K562 (cell line): ENCODE results near the gene TBC1D7. TPM values are rescaled to one million over a fixed set of nuclear protein-coding genes. Genes with fewer than 3 reads are reported as not detected.
A peak's percentile ranks its signal among the peaks of the same experiment; 100 is the strongest.

Experiments
- ATF7 ChIP-seq: fragments of 450-650 bp; IDR thresholded peaks from 2 replicates; pipeline ENCODE4 v1.7.1; 2014; ENCODE audit warnings: mild to moderate bottlenecking, moderate library complexity
- CREM ChIP-seq: IDR thresholded peaks from 2 replicates; pipeline ENCODE4 v1.6.1; 2014; ENCODE audit warnings: antibody characterized with exemption, low read depth
- ESRRB ChIP-seq: fragments of 250-450 bp; sonication (Bioruptor Pico); IDR thresholded peaks from 2 replicates; pipeline ENCODE4 v1.5.0; 2020; ENCODE audit warnings: mild to moderate bottlenecking, moderate library complexity, borderline replicate concordance
- FOXK1 ChIP-seq: sonication (generic); formaldehyde crosslinking; IDR thresholded peaks from 2 replicates; pipeline ENCODE4 v1.8.0; 2022; ENCODE audit warnings: missing genetic modification reagents, mild to moderate bottlenecking, borderline replicate concordance
- FOXP1 ChIP-seq: sonication (generic); formaldehyde crosslinking; IDR thresholded peaks from 2 replicates; pipeline ENCODE4 v1.8.0; 2022; ENCODE audit warnings: mild to moderate bottlenecking, missing genetic modification reagents
- KDM4B ChIP-seq, 2 experiments: fragments of 450-650 bp in 1 of 2; sonication (generic) in 1 of 2; IDR thresholded peaks; 2 replicates each; pipeline ENCODE4 v1.6.1; 2016 to 2017; ENCODE audit warnings: borderline replicate concordance in 2 of 2, antibody characterized with exemption in 1 of 2, low read depth in 1 of 2, mild to moderate bottlenecking in 1 of 2
- NEUROD1 ChIP-seq: fragments of 150-350 bp; IDR thresholded peaks from 2 replicates; pipeline ENCODE4 v1.6.1; 2014; ENCODE audit warnings: borderline replicate concordance, low read length, low read depth; ENCODE audit not compliant: partially characterized antibody
- NR4A1 ChIP-seq, 2 experiments: fragments of 250-450 bp in 1 of 2; fragments of 450-650 bp in 1 of 2; sonication (Bioruptor Pico) in 1 of 2; IDR thresholded peaks; 2 replicates each; pipeline versions ENCODE4 v1.4.0 to v1.6.1; 2016 to 2020; ENCODE audit warnings: mild to moderate bottlenecking in 2 of 2, missing compliant biosample characterization in 1 of 2, missing genetic modification characterization in 1 of 2, moderate library complexity in 1 of 2
- PTBP1 ChIP-seq: fragments of 200-400 bp; formaldehyde crosslinking; IDR thresholded peaks from 2 replicates; pipeline ENCODE4 v1.6.1; 2017; ENCODE audit warnings: low read depth, low read length
- RAD21 ChIP-seq, 2 experiments: fragments of 250-450 bp in 1 of 2; fragments of 450-650 bp in 1 of 2; sonication (Bioruptor Pico) in 1 of 2; formaldehyde crosslinking in 1 of 2; IDR thresholded peaks in 1 of 2; conservative IDR thresholded peaks in 1 of 2; 2 replicates each; pipeline versions ENCODE4 v1.4.0 to v1.8.0; 2020 to 2022; ENCODE audit warnings: mild to moderate bottlenecking in 2 of 2, moderate library complexity in 1 of 2
- RBM17 ChIP-seq: fragments of 200-400 bp; formaldehyde crosslinking; IDR thresholded peaks from 2 replicates; pipeline ENCODE4 v1.6.1; 2017; ENCODE audit warnings: low read depth, mild to moderate bottlenecking, low read length, borderline replicate concordance
- SAP30 ChIP-seq: fragments of 200-600 bp; sonication (generic); IDR thresholded peaks from 2 replicates; pipeline ENCODE4 v1.6.1; 2012; ENCODE audit warnings: borderline replicate concordance, low read depth, mild to moderate bottlenecking, moderate library complexity, low read length, control low read depth, inconsistent platforms; ENCODE audit not compliant: insufficient read depth, poor library complexity, severe bottlenecking
- SP1 ChIP-seq: sonication (generic); formaldehyde crosslinking; IDR thresholded peaks from 2 replicates; pipeline ENCODE4 v1.8.1; 2022; ENCODE audit warnings: mild to moderate bottlenecking, missing genetic modification reagents
- TAF9B ChIP-seq: fragments of 450-650 bp; IDR thresholded peaks from 2 replicates; pipeline ENCODE4 v1.6.1; 2018; ENCODE audit warnings: mild to moderate bottlenecking; ENCODE audit not compliant: partially characterized antibody
- TARDBP ChIP-seq: fragments of 450-650 bp; IDR thresholded peaks from 2 replicates; pipeline ENCODE4 v1.6.1; 2016
- ZBTB1 ChIP-seq: sonication (generic); formaldehyde crosslinking; IDR thresholded peaks from 2 replicates; pipeline ENCODE4 v1.8.1; 2023; ENCODE audit warnings: missing genetic modification reagents, low read depth, mild to moderate bottlenecking, borderline replicate concordance
- ZNF408 ChIP-seq: fragments of 250-450 bp; sonication (Bioruptor Pico); IDR thresholded peaks from 2 replicates; pipeline ENCODE4 v1.4.0; 2020; ENCODE audit warnings: low read depth, mild to moderate bottlenecking, moderate library complexity
- ZNF445 ChIP-seq: fragments of 250-450 bp; sonication (Bioruptor Pico); IDR thresholded peaks from 2 replicates; pipeline ENCODE4 v1.4.0; 2020; ENCODE audit warnings: low read depth, mild to moderate bottlenecking, moderate library complexity
- polyA plus RNA-seq, 8 experiments: library from polyadenylated mRNA; depleted of rRNA in 4 of 8; stranded (reverse) in 5 of 8; unstranded in 3 of 8; fragments of >200 nt; fragmentation: Nextera tagmentation in 2 of 8; fragmentation: Illumina TruSeq in 1 of 8; extraction: Ambion mirVana in 2 of 8; extraction: Trizol in 1 of 8; gene quantifications; 2 replicates each; pipeline versions ENCODE4 v1.2.1 to v1.2.3, GENCODE V29; 2011 to 2014; ENCODE audit warnings: inconsistent platforms in 1 of 8, missing spikeins in 1 of 8
- total RNA-seq, 7 experiments: library from RNA; depleted of rRNA in 6 of 7; stranded (reverse); fragments of >200 nt in 6 of 7; fragmentation: Illumina TruSeq in 2 of 7; extraction: Trizol in 2 of 7; gene quantifications; 2 replicates each; pipeline versions ENCODE4 v1.2.1 to v1.2.3, GENCODE V29; 2011 to 2021; ENCODE audit warnings: low replicate concordance in 1 of 7
- TF ChIP-seq, protein P1 (sequence below), 2 experiments: fragments of 450-650 bp; IDR thresholded peaks; 2 replicates each; pipeline ENCODE4 v1.6.1; 2016
- TF ChIP-seq, protein P2 (sequence below), 2 experiments: fragments of 450-650 bp in 1 of 2; IDR thresholded peaks; 2 replicates each; pipeline ENCODE4 v1.6.1; 2011 to 2017; ENCODE audit warnings: low read depth in 2 of 2, antibody characterized with exemption in 1 of 2, borderline replicate concordance in 1 of 2, low read length in 1 of 2, mild to moderate bottlenecking in 1 of 2, mixed read lengths in 1 of 2; ENCODE audit not compliant: control insufficient read depth in 1 of 2
- TF ChIP-seq, protein P3 (sequence below): fragments of 450-650 bp; IDR thresholded peaks from 2 replicates; pipeline ENCODE4 v1.6.1; 2014; ENCODE audit warnings: low read depth, mild to moderate bottlenecking, moderate library complexity, borderline replicate concordance

TBC1D7 gene
- total and polyA plus RNA-seq, 9 of the 15 experiments (the other 6 are each of a cell fraction or from before 2014, with no cell fraction given) = 49.4 to 107 (median 61.1) TPM

DNA sequence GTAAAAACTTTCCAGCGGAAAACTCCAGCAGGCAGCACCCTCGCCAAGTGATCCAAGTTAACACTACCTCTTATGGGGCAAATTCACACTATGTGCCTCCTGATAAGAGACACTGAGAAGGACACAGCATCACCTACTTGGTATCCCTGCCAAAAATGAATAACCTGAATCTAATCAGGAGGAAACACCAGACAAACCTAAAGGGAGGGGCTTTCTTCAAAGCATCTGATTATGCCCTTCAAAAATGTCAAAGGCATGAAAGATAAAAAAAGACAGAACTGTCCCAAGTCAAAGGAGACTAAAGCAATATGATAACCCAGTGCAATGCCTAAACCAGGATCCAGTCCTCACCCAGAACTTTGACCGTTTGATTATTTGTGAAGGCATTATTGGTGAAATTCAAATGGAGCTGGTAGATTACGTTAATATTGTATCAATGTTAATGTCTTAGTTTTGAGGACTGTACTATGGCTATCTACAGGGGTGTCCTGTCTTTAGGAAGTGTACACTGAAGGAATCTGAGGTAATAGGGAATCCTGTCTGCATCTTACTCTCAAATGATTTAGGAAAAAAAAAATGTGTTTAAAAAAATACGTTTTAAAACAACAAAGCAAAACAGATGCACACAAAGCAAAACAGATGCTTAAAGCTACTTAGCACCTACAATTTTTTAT, 8.3 kb downstream of the TBC1D7 start (continued):
- TF ChIP-seq ZNF445 (CRISPR knock-in tag) = no peak
- TF ChIP-seq FOXK1 (CRISPR knock-in tag) = no peak
- TF ChIP-seq NEUROD1 = no peak
- no peak for TF ChIP-seq RBM17
- TF ChIP-seq, protein P1, sequence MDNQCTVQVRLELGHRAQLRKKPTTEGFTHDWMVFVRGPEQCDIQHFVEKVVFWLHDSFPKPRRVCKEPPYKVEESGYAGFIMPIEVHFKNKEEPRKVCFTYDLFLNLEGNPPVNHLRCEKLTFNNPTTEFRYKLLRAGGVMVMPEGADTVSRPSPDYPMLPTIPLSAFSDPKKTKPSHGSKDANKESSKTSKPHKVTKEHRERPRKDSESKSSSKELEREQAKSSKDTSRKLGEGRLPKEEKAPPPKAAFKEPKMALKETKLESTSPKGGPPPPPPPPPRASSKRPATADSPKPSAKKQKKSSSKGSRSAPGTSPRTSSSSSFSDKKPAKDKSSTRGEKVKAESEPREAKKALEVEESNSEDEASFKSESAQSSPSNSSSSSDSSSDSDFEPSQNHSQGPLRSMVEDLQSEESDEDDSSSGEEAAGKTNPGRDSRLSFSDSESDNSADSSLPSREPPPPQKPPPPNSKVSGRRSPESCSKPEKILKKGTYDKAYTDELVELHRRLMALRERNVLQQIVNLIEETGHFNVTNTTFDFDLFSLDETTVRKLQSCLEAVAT (IDR thresholded peaks at IDR 0.05) = no peak
- no peak for TF ChIP-seq SP1
- TF ChIP-seq CREM = peak; percentile 63
- TF ChIP-seq FOXP1 (CRISPR knock-in tag) = no peak
- TF ChIP-seq KDM4B (IDR thresholded peaks at IDR 0.05; ENCODE audit: borderline replicate concordance in 2 of 2, low read depth in 1 of 2) = no peak
- TF ChIP-seq RAD21 (CRISPR knock-in tag; conservative IDR thresholded peaks at IDR 0.05 in 1 of 2, IDR thresholded peaks at IDR 0.05 in 1 of 2) = no peak
- TF ChIP-seq ZBTB1 (CRISPR knock-in tag) = no peak
- TF ChIP-seq, protein P2, sequence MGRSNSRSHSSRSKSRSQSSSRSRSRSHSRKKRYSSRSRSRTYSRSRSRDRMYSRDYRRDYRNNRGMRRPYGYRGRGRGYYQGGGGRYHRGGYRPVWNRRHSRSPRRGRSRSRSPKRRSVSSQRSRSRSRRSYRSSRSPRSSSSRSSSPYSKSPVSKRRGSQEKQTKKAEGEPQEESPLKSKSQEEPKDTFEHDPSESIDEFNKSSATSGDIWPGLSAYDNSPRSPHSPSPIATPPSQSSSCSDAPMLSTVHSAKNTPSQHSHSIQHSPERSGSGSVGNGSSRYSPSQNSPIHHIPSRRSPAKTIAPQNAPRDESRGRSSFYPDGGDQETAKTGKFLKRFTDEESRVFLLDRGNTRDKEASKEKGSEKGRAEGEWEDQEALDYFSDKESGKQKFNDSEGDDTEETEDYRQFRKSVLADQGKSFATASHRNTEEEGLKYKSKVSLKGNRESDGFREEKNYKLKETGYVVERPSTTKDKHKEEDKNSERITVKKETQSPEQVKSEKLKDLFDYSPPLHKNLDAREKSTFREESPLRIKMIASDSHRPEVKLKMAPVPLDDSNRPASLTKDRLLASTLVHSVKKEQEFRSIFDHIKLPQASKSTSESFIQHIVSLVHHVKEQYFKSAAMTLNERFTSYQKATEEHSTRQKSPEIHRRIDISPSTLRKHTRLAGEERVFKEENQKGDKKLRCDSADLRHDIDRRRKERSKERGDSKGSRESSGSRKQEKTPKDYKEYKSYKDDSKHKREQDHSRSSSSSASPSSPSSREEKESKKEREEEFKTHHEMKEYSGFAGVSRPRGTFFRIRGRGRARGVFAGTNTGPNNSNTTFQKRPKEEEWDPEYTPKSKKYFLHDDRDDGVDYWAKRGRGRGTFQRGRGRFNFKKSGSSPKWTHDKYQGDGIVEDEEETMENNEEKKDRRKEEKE (IDR thresholded peaks at IDR 0.05; ENCODE audit: borderline replicate concordance in 1 of 2, control insufficient read depth in 1 of 2, low read depth in 2 of 2, low read length in 1 of 2) = 0 out of 4 replicates have a peak, but pooled peaks of 1 of the 2 experiments have one; percentile 34
- TF ChIP-seq ZNF408 = no peak
- no peak for TF ChIP-seq NR4A1 (CRISPR knock-in tag; IDR thresholded peaks at IDR 0.05)
- 0 out of 2 replicates have a peak, but pooled peaks have one; percentile 39 for TF ChIP-seq NR4A1 (tag; IDR thresholded peaks at IDR 0.05)
- no peak for TF ChIP-seq TARDBP
- no peak for TF ChIP-seq TAF9B
- TF ChIP-seq ATF7 = no peak; the same call in 1 of the 2 replicates
- TF ChIP-seq PTBP1 = no peak
- TF ChIP-seq, protein P3, sequence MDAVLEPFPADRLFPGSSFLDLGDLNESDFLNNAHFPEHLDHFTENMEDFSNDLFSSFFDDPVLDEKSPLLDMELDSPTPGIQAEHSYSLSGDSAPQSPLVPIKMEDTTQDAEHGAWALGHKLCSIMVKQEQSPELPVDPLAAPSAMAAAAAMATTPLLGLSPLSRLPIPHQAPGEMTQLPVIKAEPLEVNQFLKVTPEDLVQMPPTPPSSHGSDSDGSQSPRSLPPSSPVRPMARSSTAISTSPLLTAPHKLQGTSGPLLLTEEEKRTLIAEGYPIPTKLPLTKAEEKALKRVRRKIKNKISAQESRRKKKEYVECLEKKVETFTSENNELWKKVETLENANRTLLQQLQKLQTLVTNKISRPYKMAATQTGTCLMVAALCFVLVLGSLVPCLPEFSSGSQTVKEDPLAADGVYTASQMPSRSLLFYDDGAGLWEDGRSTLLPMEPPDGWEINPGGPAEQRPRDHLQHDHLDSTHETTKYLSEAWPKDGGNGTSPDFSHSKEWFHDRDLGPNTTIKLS = no peak
- no peak for TF ChIP-seq ESRRB (CRISPR knock-in tag)
- no peak for TF ChIP-seq SAP30
